ENCODE measurements around the gene CCDC57. TPM values are rescaled to one million over a fixed set of nuclear protein-coding genes. Genes with fewer than 3 reads are reported as not detected.

Gene CCDC57
- total RNA-seq, 2 donors from 2014 or later = 19.4 to 58.1 TPM

DNA sequence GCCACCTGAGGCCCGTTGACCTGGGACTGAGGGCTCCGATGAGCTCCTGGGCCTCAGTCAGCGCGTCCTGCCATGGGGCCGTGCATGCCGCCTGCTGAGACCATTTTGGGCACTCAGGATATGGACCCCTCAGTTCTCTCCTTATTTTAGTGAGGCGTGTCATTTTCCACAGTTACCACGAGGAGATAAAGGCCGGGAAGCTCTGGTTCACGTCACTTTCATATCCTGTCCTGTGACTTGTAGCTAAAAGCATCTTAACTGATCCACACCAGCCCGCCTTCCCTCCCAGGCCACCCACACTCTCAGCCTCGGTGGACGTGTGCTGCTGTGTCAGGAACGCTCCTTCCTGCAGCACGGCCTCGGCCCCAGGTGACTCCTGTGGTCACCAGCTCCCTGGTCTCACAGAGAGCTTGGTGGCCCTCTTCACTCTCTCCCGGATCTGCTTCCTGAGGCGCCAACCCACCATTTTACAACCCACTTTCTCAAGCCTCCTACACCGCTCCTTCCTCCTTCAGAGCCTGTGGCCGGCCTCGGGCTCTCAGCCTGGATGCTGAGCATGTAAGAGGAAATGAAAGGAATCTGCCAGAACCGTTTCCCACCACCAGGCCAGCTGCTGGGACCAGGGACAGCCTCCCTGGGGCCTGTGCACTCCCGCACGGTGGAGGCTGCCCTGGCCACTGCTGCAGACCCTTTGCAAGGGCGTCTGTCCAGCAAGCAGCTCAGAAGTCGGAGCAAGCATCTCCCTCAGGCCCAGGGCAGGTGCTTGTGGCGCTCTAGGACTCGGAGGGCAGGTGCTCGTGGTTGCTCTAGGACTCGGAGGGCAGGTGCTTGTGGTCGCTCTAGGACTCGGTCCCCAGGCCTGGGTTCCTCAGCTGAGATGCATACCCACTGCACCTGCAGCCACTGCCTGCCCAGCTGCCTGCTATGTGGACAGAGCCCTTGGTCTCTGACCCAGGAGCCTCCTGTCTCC lies 90.7 kb downstream of the CCDC57 start:
- Histone ChIP-seq H3K36me3 (peaks cover 4% of the 10 kb centered on the region), H3K27ac (no peak overlapping the region), H3K4me3 (no peak overlapping the region), H3K9me3 (no peaks in the 10 kb centered on the region), H3K4me1 (ENCODE audit: control insufficient read depth in 1 of 2, low read depth in 2 of 2) (no peaks in the 10 kb centered on the region), H3K27me3 (replicated peaks; ENCODE audit: insufficient read depth) (no peaks in the 10 kb centered on the region)
- ATAC-seq (ENCODE audit: insufficient number of reproducible peaks, low FRiP score, low read depth) (no peak), DNase-seq (ENCODE audit: low spot score) (no peak)
- TF ChIP-seq, protein P1, sequence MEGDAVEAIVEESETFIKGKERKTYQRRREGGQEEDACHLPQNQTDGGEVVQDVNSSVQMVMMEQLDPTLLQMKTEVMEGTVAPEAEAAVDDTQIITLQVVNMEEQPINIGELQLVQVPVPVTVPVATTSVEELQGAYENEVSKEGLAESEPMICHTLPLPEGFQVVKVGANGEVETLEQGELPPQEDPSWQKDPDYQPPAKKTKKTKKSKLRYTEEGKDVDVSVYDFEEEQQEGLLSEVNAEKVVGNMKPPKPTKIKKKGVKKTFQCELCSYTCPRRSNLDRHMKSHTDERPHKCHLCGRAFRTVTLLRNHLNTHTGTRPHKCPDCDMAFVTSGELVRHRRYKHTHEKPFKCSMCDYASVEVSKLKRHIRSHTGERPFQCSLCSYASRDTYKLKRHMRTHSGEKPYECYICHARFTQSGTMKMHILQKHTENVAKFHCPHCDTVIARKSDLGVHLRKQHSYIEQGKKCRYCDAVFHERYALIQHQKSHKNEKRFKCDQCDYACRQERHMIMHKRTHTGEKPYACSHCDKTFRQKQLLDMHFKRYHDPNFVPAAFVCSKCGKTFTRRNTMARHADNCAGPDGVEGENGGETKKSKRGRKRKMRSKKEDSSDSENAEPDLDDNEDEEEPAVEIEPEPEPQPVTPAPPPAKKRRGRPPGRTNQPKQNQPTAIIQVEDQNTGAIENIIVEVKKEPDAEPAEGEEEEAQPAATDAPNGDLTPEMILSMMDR (IDR thresholded peaks at IDR 0.05) = no peak

DNA sequence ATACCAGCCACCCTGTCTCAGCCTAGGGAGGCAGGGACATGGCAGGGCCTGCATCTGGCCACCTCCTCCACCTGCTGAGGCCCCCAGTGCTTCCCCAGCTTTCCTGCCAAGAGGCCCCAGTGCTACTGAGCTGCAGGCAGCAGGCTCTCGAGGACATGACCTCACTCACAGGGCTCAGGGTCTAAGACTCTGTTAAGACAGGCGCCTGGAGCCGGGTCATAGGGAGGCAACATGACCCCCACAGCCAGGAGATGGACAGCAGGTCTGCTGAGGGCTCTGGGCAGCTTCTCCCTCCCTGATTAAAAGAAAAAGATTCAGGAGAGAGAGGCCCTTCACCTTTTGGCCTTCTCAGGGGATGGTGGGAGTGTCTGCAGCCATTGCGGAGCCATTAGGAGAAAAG lies 91.4 kb downstream of the CCDC57 start:
- Histone ChIP-seq H3K36me3 (peaks cover 3% of the 10 kb centered on the region), H3K4me1 (ENCODE audit: control insufficient read depth in 1 of 2, low read depth in 2 of 2) (no peaks in the 10 kb centered on the region), H3K9me3 (no peaks in the 10 kb centered on the region), H3K27me3 (replicated peaks; ENCODE audit: insufficient read depth) (no peaks in the 10 kb centered on the region), H3K27ac (no peak overlapping the region), H3K4me3 (no peak overlapping the region)
- ATAC-seq (ENCODE audit: insufficient number of reproducible peaks, low FRiP score, low read depth) (no peak), DNase-seq (ENCODE audit: low spot score) (no peak)
- TF ChIP-seq, protein P1 (IDR thresholded peaks at IDR 0.05) = no peak

GRCh38 chr17:82120148-82120547 lies 92.5 kb downstream of the CCDC57 start:
- H3K4me1 ChIP-seq (ENCODE audit: control insufficient read depth in 1 of 2, low read depth in 2 of 2) = no peaks in the 10 kb centered on the region

DNA sequence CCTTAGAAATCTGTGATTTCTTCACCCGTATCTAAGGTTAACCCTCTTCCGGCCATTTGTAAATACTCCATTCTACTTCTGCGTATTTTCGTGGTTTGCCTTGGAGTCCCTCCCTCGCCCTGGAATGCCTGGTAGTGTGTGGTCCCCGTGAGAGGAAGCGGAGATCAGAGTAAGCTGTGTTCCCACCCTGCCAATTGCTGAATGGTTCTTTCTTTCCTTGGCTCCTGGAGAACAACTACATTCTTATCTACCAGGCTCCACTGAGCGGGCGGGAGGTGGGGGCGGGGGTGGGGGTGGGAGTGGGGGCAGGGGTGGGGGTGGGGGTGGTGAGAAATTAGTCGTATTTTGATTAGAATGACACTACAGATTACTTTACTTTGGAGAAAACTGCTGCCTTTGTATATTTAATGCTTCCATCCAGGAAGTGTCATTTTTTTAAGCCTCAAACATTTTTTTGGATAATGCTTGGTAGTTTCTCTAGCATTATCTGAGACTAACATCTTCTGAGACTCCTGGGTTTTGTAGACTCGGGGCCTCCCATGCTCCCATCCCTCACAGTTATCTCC lies 93.7 kb downstream of the CCDC57 start:
- ATAC-seq (ENCODE audit: insufficient number of reproducible peaks, low FRiP score, low read depth) = no peak
- Histone ChIP-seq H3K4me3 (no peak overlapping the region), H3K4me1 (ENCODE audit: control insufficient read depth in 1 of 2, low read depth in 2 of 2) (no peaks in the 10 kb centered on the region)

More at GRCh38 chr17:82120148-82120547, 92.5 kb downstream of the CCDC57 start:
- Histone ChIP-seq H3K36me3 (peaks cover 3% of the 10 kb centered on the region), H3K27ac (no peak overlapping the region), H3K4me3 (no peak overlapping the region), H3K9me3 (no peaks in the 10 kb centered on the region), H3K27me3 (replicated peaks; ENCODE audit: insufficient read depth) (no peaks in the 10 kb centered on the region)
- ATAC-seq (ENCODE audit: insufficient number of reproducible peaks, low FRiP score, low read depth) (no peak), DNase-seq (ENCODE audit: low spot score) (no peak)
- TF ChIP-seq, protein P1 (IDR thresholded peaks at IDR 0.05) = no peak

More for the DNA sequence above, 93.7 kb downstream of the CCDC57 start:
- H3K36me3 ChIP-seq = no peaks in the 10 kb centered on the region
- no peaks in the 10 kb centered on the region for H3K27me3 ChIP-seq (replicated peaks; ENCODE audit: insufficient read depth)
- TF ChIP-seq, protein P1 (IDR thresholded peaks at IDR 0.05) = no peak
- no peak overlapping the region for H3K27ac ChIP-seq
- no peak for DNase-seq (ENCODE audit: low spot score)
- no peaks in the 10 kb centered on the region for H3K9me3 ChIP-seq
